HepG2 (cell line): ENCODE data around the gene ASB4. TPM values are rescaled to one million over a fixed set of nuclear protein-coding genes. Genes with fewer than 3 reads are reported as not detected.

ENCODE experiments used
- ATAC-seq: fragments of 200-7000 bp; cut with Tn5 transposase; 3 replicates; pipeline ENCODE4 v1.9.1; 2020; ENCODE audit warnings: mild to moderate bottlenecking, moderate library complexity
- BruUV-seq: library from RNA; stranded (reverse); fragments of 400-500 nt; replicated peaks from 2 replicates; lab custom pipeline; 2021; lab: Mats Ljungman, UMichigan
- CTCF ChIA-PET: fragments of 300-600 bp; formaldehyde crosslinking; extraction: SDS; loops from one replicate; lab custom pipeline; 2021; ENCODE audit warnings: low total read pairs, inconsistent platforms, low intra/inter-chr PET ratio; lab: Yijun Ruan, JAX
- POLR2A ChIA-PET: fragments of 350-600 bp; sonication (Branson Sonifier 250); formaldehyde crosslinking; loops from one replicate; lab custom pipeline; 2020; ENCODE audit warnings: antibody characterized with exemption, inconsistent platforms; lab: Yijun Ruan, JAX
- DNase-seq: peaks from one replicate; pipeline ENCODE4 v3.0.0-alpha.2; 2015; ENCODE audit warnings: low spot score
- FAIRE-seq: peaks from 3 replicates; lab custom pipeline; 2011; peaks lifted over from hg19 to GRCh38; lab: Jason Lieb, UNC
- H2AFZ ChIP-seq: one replicate; pipeline ENCODE4 v1.6.1; 2011; ENCODE audit warnings: low read length, inconsistent platforms
- H3K27ac ChIP-seq: fragments of 300-600 bp; 3 replicates; pipeline ENCODE4 v1.8.0; 2011; ENCODE audit warnings: mixed run types, mild to moderate bottlenecking, mixed read lengths, low read length, inconsistent platforms; ENCODE audit not compliant: insufficient read depth; ENCODE audit errors: extremely low read length
- H3K27me3 ChIP-seq, 2 experiments: fragments of 200-600 bp in 1 of 2; 2 replicates in 1 of 2; 3 replicates in 1 of 2; pipeline versions ENCODE4 v1.6.0 to v1.8.0; 2011; ENCODE audit warnings: low read length in 2 of 2, mild to moderate bottlenecking in 2 of 2, moderate library complexity in 2 of 2, inconsistent platforms in 1 of 2; ENCODE audit not compliant: insufficient read depth in 2 of 2, control insufficient read depth in 1 of 2
- H3K36me3 ChIP-seq, 2 experiments: fragments of 200-600 bp in 1 of 2; replicated peaks in 1 of 2; 2 replicates in 1 of 2; 3 replicates in 1 of 2; pipeline versions ENCODE4 v1.5.1 to v1.8.0; 2011; ENCODE audit warnings: low read length in 2 of 2, inconsistent platforms in 1 of 2; ENCODE audit not compliant: insufficient read depth in 2 of 2, control insufficient read depth in 1 of 2
- H3K4me1 ChIP-seq: 2 replicates; pipeline ENCODE4 v1.5.1; 2012; ENCODE audit warnings: low read length, inconsistent platforms; ENCODE audit not compliant: insufficient read depth
- H3K4me2 ChIP-seq: 2 replicates; pipeline ENCODE4 v1.6.0; 2011; ENCODE audit warnings: low read depth, low read length, inconsistent platforms
- H3K4me3 ChIP-seq, 3 experiments: fragments of 200-600 bp in 1 of 3; sonication (generic), shearing (Covaris generic) in 1 of 3; replicated peaks in 1 of 3; 2 replicates each; pipeline ENCODE4 v1.5.1; 2011 to 2016; ENCODE audit warnings: low read length in 3 of 3, inconsistent platforms in 2 of 3, low read depth in 2 of 3, mild to moderate bottlenecking in 2 of 3, control low read depth in 1 of 3, mixed read lengths in 1 of 3; ENCODE audit not compliant: insufficient read depth in 1 of 3
- H3K79me2 ChIP-seq: one replicate; pipeline ENCODE4 v1.6.1; 2011; ENCODE audit warnings: low read length, inconsistent platforms; ENCODE audit not compliant: insufficient read depth
- H3K9ac ChIP-seq: 2 replicates; pipeline ENCODE4 v1.6.0; 2011; ENCODE audit warnings: mild to moderate bottlenecking, low read depth, low read length, inconsistent platforms; ENCODE audit not compliant: insufficient read depth
- H3K9me3 ChIP-seq: 2 replicates; pipeline ENCODE4 v1.5.1; 2012; ENCODE audit warnings: mild to moderate bottlenecking, low read length
- H4K20me1 ChIP-seq: 2 replicates; pipeline ENCODE4 v1.6.0; 2011; ENCODE audit warnings: inconsistent platforms, mild to moderate bottlenecking, low read length, moderate library complexity; ENCODE audit not compliant: insufficient read depth
- PATZ1 ChIP-seq: sonication (generic); formaldehyde crosslinking; IDR thresholded peaks from 2 replicates; pipeline ENCODE4 v1.4.0; 2020; ENCODE audit warnings: missing genetic modification reagents
- SOX13 ChIP-seq, 3 experiments: fragments of 450-650 bp in 1 of 3; sonication (generic) in 1 of 3; formaldehyde crosslinking in 1 of 3; IDR thresholded peaks in 2 of 3; conservative IDR thresholded peaks in 1 of 3; 2 replicates each; pipeline versions ENCODE4 v1.5.0 to v1.6.1; 2016 to 2020; ENCODE audit warnings: antibody characterized with exemption in 1 of 3, mild to moderate bottlenecking in 1 of 3, missing compliant biosample characterization in 1 of 3, missing genetic modification reagents in 1 of 3, moderate library complexity in 1 of 3
- ZFP36L2 ChIP-seq: sonication (generic); formaldehyde crosslinking; IDR thresholded peaks from 2 replicates; pipeline ENCODE4 v1.4.0; 2020; ENCODE audit warnings: missing genetic modification reagents
- WGBS: methylation state at CpG from one replicate; pipeline ENCODE4 v1.1.6; 2017; ENCODE audit warnings: low lambda C conversion rate; 5-methylcytosine and 5-hydroxymethylcytosine counted together
- in situ Hi-C: cut with HindIII; loops from 2 replicates; pipeline ENCODE4 v1.10.0; 2017; ENCODE audit warnings: low pct_unique_long_range_greater_than_20kb; ENCODE audit not compliant: extremely low pct_ligation_motif_present
- intact Hi-C: fragments of 100-400 bp; cut with micrococcal nuclease; formaldehyde crosslinking; loops from one replicate; pipeline ENCODE4 v1.10.0; 2022; ENCODE audit not compliant: unreplicated experiment
- polyA plus RNA-seq, 8 experiments: library from polyadenylated mRNA; depleted of rRNA in 3 of 8; stranded (reverse) in 7 of 8; unstranded in 1 of 8; fragments of >200 nt; fragmentation: Illumina TruSeq in 4 of 8; extraction: Trizol in 4 of 8; gene quantifications; 2 replicates each; pipeline versions ENCODE4 v1.2.1 to v1.2.3, GENCODE V29; 2011 to 2016; ENCODE audit warnings: low read depth in 4 of 8, missing spikeins in 1 of 8, mixed read lengths in 1 of 8; ENCODE audit not compliant: insufficient read depth in 1 of 8
- total RNA-seq, 5 experiments: library from RNA; depleted of rRNA; stranded (reverse); fragments of >200 nt; fragmentation: Illumina TruSeq; extraction: Trizol; gene quantifications; 2 replicates each; pipeline ENCODE4 v1.2.3, GENCODE V29; 2016; ENCODE audit warnings: low read depth in 1 of 5
- TF ChIP-seq, protein P1 (sequence below): sonication (generic); formaldehyde crosslinking; IDR thresholded peaks from 2 replicates; pipeline ENCODE4 v1.5.0; 2020; ENCODE audit warnings: mild to moderate bottlenecking, missing genetic modification reagents, moderate library complexity

ASB4 gene
- total and polyA plus RNA-seq, 2 of the 13 experiments (the other 11 are each of a cell fraction or from before 2014, with no cell fraction given) = 1.1 to 4.0 TPM

GRCh38 chr7:95526128-95526738 lies 40.5 kb downstream of the ASB4 start:
- intact Hi-C loops = loop anchor here (2.0 kb wide), 1 partner anchor 15 kb away; no protein-coding TSS in a partner anchor
- no TSS peak for BruUV-seq
- Histone ChIP-seq H3K79me2 (no peaks in the 10 kb centered on the region), H2AFZ (no peak overlapping the region), H3K4me2 (peak overlapping the region; percentile 55), H3K9ac (no peak overlapping the region), H3K36me3 (no peaks in the 10 kb centered on the region), H3K27me3 (no peaks in the 10 kb centered on the region), H3K9me3 (no peaks in the 10 kb centered on the region), H3K4me3 (peak overlapping the region in 1 of 3 experiments; percentile 20; a peak in 1 of 6 replicates)
- POLR2A ChIA-PET = no interaction called here
- CTCF ChIA-PET = interaction anchor here (2.5 to 8.1 kb wide), 2 partner anchors 14 to 161 kb away, joined by 10 to 150 read pairs; no protein-coding TSS in a partner anchor
- peak; percentile 58 for ATAC-seq
- FAIRE-seq = peak; percentile 40
- TF ChIP-seq, protein P1, sequence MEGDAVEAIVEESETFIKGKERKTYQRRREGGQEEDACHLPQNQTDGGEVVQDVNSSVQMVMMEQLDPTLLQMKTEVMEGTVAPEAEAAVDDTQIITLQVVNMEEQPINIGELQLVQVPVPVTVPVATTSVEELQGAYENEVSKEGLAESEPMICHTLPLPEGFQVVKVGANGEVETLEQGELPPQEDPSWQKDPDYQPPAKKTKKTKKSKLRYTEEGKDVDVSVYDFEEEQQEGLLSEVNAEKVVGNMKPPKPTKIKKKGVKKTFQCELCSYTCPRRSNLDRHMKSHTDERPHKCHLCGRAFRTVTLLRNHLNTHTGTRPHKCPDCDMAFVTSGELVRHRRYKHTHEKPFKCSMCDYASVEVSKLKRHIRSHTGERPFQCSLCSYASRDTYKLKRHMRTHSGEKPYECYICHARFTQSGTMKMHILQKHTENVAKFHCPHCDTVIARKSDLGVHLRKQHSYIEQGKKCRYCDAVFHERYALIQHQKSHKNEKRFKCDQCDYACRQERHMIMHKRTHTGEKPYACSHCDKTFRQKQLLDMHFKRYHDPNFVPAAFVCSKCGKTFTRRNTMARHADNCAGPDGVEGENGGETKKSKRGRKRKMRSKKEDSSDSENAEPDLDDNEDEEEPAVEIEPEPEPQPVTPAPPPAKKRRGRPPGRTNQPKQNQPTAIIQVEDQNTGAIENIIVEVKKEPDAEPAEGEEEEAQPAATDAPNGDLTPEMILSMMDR (CRISPR knock-in tag) = peak; percentile 29; the same call in 1 of the 2 replicates
- no peak for TF ChIP-seq SOX13 (IDR thresholded peaks at IDR 0.05)
- peak in 1 of 2 experiments; percentile 73; a peak in 2 of 4 replicates for TF ChIP-seq SOX13 (CRISPR knock-in tag; conservative IDR thresholded peaks at IDR 0.05 in 1 of 2, IDR thresholded peaks at IDR 0.05 in 1 of 2)
- TF ChIP-seq ZFP36L2 (CRISPR knock-in tag) = no peak
- TF ChIP-seq PATZ1 = 0 out of 2 replicates have a peak, but pooled peaks have one; percentile 20
- TF ChIP-seq, all 625 proteins: peak for 3
- Histone ChIP-seq H3K27ac (no peak overlapping the region), H4K20me1 (no peaks in the 10 kb centered on the region), H3K4me1 (peaks cover 26% of the 10 kb centered on the region)
- in situ Hi-C loops = loop anchor here (5.0 to 25.0 kb wide), 2 partner anchors 161 to 336 kb away; no protein-coding TSS in a partner anchor
- WGBS = 2% methylated on average over 7 of the region's 7 CpGs
- DNase-seq = peak; percentile 41
